ENCODE data around the gene NME4. TPM values are rescaled to one million over a fixed set of nuclear protein-coding genes. Genes with fewer than 3 reads are reported as not detected.

Gene NME4
- polyA plus RNA-seq, 1 donor (not counting 4 experiments of a cell fraction or from before 2014, with no cell fraction given): 141 TPM

DNA sequence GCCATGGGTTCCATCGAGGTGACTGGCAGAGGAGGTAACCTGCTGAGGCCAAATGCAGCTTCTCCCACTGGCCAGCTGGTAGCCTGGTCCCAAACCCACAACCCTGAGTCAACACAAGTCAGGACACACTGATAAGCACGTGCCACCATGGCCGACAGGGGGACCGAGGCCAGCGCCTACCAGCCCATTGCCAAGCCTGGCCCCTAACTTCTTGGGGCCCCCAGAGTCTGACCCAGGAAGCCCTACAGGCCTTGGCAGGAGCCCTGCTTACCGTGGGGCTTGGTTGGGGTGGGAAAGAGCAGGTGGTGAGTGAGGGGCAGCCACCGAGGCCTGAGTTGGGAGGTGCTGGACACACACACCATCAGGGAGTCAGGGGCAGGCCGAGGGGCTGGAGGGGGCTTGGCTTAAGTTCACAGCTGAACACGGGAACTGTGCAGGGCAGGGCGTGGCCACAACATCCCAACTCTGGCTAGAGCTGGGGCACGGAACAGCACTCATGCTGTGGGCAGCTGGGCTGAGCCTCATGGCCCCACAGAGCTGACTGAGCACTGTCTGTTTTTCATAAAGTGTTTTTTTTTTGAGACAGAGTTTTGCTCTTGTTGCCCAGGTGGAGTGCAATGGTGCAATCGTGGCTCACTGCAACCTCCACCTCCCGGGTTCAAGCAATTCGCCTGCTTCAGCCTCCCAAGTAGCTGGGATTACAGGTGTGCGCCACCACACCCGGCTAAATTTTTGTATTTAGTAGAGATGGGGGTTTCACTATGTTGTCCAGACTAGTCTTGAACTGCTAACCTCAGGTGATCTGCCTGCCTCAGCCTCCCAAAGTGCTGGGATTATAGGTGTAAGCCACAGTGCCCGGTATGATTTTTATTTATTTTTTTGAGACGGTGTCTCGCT lies 32.2 kb upstream of the NME4 start:
- Histone ChIP-seq H3K79me2 (ENCODE audit: control insufficient read depth, insufficient read depth, low read length) (peaks cover 5% of the 10 kb centered on the region), H3K27me3 (ENCODE audit: control insufficient read depth, extremely low read depth, insufficient read depth, low read length) (peaks cover 9% of the 10 kb centered on the region), H3K4me1 (ENCODE audit: control insufficient read depth, extremely low read depth, insufficient read depth, low read length) (peaks cover 6% of the 10 kb centered on the region), H3K27ac (ENCODE audit: control insufficient read depth, insufficient read depth, low read length) (no peak overlapping the region), H3K4me3 (ENCODE audit: control insufficient read depth in 2 of 3, extremely low read depth in 1 of 3, insufficient read depth in 2 of 3, low read depth in 1 of 3, low read length in 3 of 3) (no peak overlapping the region), H2AFZ (ENCODE audit: control insufficient read depth, low read length) (no peak overlapping the region), H3K9me3 (ENCODE audit: control insufficient read depth, low read depth, low read length) (no peaks in the 10 kb centered on the region), H3K4me2 (ENCODE audit: control insufficient read depth, extremely low read depth, insufficient read depth, low read depth, low read length) (no peak overlapping the region), H4K20me1 (ENCODE audit: control insufficient read depth, extremely low read depth, insufficient read depth, low read length) (peaks cover 2% of the 10 kb centered on the region), H3K9me1 (ENCODE audit: control insufficient read depth, extremely low read depth, insufficient read depth, low read length) (no peaks in the 10 kb centered on the region), H3K9ac (ENCODE audit: control insufficient read depth, extremely low read depth, insufficient read depth, low read length) (no peak overlapping the region), H3K36me3 (ENCODE audit: control insufficient read depth in 2 of 2, extremely low read depth in 1 of 2, insufficient read depth in 2 of 2, low read length in 2 of 2) (peaks cover 11 to 16% of the 10 kb centered on the region in 2 experiments)
- FAIRE-seq (no peak), DNase-seq (ENCODE audit: low read depth, low spot score) (no peak)
- dilution Hi-C loops (cut with MboI; ENCODE audit: extremely low pct_ligation_motif_present, low sequenced_read_pairs): no loop called here
- TF ChIP-seq EZH2 (IDR thresholded peaks at IDR 0.05; ENCODE audit: low read length): no peak
- TF ChIP-seq, protein P1, sequence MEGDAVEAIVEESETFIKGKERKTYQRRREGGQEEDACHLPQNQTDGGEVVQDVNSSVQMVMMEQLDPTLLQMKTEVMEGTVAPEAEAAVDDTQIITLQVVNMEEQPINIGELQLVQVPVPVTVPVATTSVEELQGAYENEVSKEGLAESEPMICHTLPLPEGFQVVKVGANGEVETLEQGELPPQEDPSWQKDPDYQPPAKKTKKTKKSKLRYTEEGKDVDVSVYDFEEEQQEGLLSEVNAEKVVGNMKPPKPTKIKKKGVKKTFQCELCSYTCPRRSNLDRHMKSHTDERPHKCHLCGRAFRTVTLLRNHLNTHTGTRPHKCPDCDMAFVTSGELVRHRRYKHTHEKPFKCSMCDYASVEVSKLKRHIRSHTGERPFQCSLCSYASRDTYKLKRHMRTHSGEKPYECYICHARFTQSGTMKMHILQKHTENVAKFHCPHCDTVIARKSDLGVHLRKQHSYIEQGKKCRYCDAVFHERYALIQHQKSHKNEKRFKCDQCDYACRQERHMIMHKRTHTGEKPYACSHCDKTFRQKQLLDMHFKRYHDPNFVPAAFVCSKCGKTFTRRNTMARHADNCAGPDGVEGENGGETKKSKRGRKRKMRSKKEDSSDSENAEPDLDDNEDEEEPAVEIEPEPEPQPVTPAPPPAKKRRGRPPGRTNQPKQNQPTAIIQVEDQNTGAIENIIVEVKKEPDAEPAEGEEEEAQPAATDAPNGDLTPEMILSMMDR (optimal IDR thresholded peaks at IDR 0.05 in 1 of 3, IDR thresholded peaks at IDR 0.05 in 1 of 3, conservative IDR thresholded peaks at IDR 0.05 in 1 of 3; ENCODE audit: extremely low read depth in 1 of 3, insufficient read depth in 2 of 3, low read length in 3 of 3): no peak

DNA sequence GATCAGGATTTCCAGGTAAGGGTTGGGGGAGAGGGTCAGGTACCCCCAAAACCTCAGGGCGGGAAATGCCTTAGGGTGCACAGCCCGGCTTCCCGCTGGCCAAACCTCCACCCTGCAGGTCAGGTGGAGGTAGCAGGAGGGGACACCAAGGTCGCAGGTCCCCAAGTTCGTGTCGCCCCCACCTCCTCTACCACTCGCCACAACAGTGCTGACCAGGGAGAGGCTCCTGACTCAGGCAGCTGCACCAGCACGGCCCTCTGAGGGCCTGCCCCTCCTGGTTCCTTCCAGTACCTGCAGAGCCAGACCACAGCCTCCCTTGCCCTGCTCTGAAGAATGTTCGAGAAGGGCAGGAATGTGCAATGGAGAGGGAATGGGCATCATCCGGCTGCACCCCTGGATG lies 30.5 kb upstream of the NME4 start:
- H2AFZ ChIP-seq (ENCODE audit: control insufficient read depth, low read length): no peak overlapping the region
- no peak for DNase-seq (ENCODE audit: low read depth, low spot score)
- FAIRE-seq: no peak
- TF ChIP-seq EZH2 (IDR thresholded peaks at IDR 0.05; ENCODE audit: low read length): no peak
- TF ChIP-seq, protein P1 (optimal IDR thresholded peaks at IDR 0.05 in 1 of 3, IDR thresholded peaks at IDR 0.05 in 1 of 3, conservative IDR thresholded peaks at IDR 0.05 in 1 of 3; ENCODE audit: extremely low read depth in 1 of 3, insufficient read depth in 2 of 3, low read length in 3 of 3): no peak
- peaks cover 11 to 18% of the 10 kb centered on the region in 2 experiments for H3K36me3 ChIP-seq (ENCODE audit: control insufficient read depth in 2 of 2, extremely low read depth in 1 of 2, insufficient read depth in 2 of 2, low read length in 2 of 2)
- peaks cover 6% of the 10 kb centered on the region for H3K79me2 ChIP-seq (ENCODE audit: control insufficient read depth, insufficient read depth, low read length)
- H4K20me1 ChIP-seq (ENCODE audit: control insufficient read depth, extremely low read depth, insufficient read depth, low read length): peaks cover 2% of the 10 kb centered on the region
- dilution Hi-C loops (cut with MboI; ENCODE audit: extremely low pct_ligation_motif_present, low sequenced_read_pairs): no loop called here
- H3K27me3 ChIP-seq (ENCODE audit: control insufficient read depth, extremely low read depth, insufficient read depth, low read length): peaks cover 9% of the 10 kb centered on the region
- H3K9me1 ChIP-seq (ENCODE audit: control insufficient read depth, extremely low read depth, insufficient read depth, low read length): no peaks in the 10 kb centered on the region
- no peaks in the 10 kb centered on the region for H3K9me3 ChIP-seq (ENCODE audit: control insufficient read depth, low read depth, low read length)
- peaks cover 12% of the 10 kb centered on the region for H3K4me1 ChIP-seq (ENCODE audit: control insufficient read depth, extremely low read depth, insufficient read depth, low read length)
- H3K9ac ChIP-seq (ENCODE audit: control insufficient read depth, extremely low read depth, insufficient read depth, low read length): no peak overlapping the region
- H3K27ac ChIP-seq (ENCODE audit: control insufficient read depth, insufficient read depth, low read length): no peak overlapping the region
- H3K4me3 ChIP-seq (ENCODE audit: control insufficient read depth in 2 of 3, extremely low read depth in 1 of 3, insufficient read depth in 2 of 3, low read depth in 1 of 3, low read length in 3 of 3): no peak overlapping the region
- no peak overlapping the region for H3K4me2 ChIP-seq (ENCODE audit: control insufficient read depth, extremely low read depth, insufficient read depth, low read depth, low read length)
